K562 (cell line): Measurements from ENCODE around the gene PTPN9. TPM values are rescaled to one million over a fixed set of nuclear protein-coding genes. Genes with fewer than 3 reads are reported as not detected.

Experiments
- BCOR ChIP-seq: fragments of 450-650 bp; IDR thresholded peaks from 2 replicates; pipeline ENCODE4 v1.6.1; 2016
- BRD9 ChIP-seq: fragments of 450-650 bp; IDR thresholded peaks from 2 replicates; pipeline ENCODE4 v1.6.1; 2018; ENCODE audit warnings: low read depth; ENCODE audit not compliant: partially characterized antibody
- CBX1 ChIP-seq: sonication (generic); IDR thresholded peaks from 2 replicates; pipeline ENCODE4 v1.6.1; 2016; ENCODE audit warnings: antibody characterized with exemption, low read depth, mild to moderate bottlenecking
- ILF3 ChIP-seq: fragments of 450-650 bp; IDR thresholded peaks from 2 replicates; pipeline ENCODE4 v1.6.1; 2018; ENCODE audit warnings: antibody characterized with exemption, mild to moderate bottlenecking, moderate library complexity, borderline replicate concordance
- MTA1 ChIP-seq: fragments of 450-650 bp; IDR thresholded peaks from 2 replicates; pipeline ENCODE4 v1.6.1; 2017; ENCODE audit warnings: borderline replicate concordance
- POLR2H ChIP-seq: IDR thresholded peaks from 2 replicates; pipeline ENCODE4 v1.6.1; 2016; ENCODE audit warnings: missing genetic modification characterization, low read depth, mild to moderate bottlenecking, control low read depth, missing compliant biosample characterization, moderate library complexity
- SETDB1 ChIP-seq: IDR thresholded peaks from one replicate; pipeline ENCODE4 v1.6.1; 2012; ENCODE audit warnings: low read length, control low read depth, inconsistent platforms
- SMAD4 ChIP-seq: fragments of 250-450 bp; sonication (Bioruptor Pico); conservative IDR thresholded peaks from 2 replicates; pipeline ENCODE4 v1.8.0; 2021; ENCODE audit warnings: inconsistent platforms, mild to moderate bottlenecking, moderate library complexity
- SOX6 ChIP-seq: fragments of 450-650 bp; IDR thresholded peaks from 2 replicates; pipeline ENCODE4 v1.6.1; 2014; ENCODE audit warnings: mild to moderate bottlenecking
- U2AF2 ChIP-seq: fragments of 200-400 bp; formaldehyde crosslinking; optimal IDR thresholded peaks from 2 replicates; pipeline ENCODE3; 2017; ENCODE audit warnings: low read depth, mild to moderate bottlenecking, low read length
- ZNF23 ChIP-seq: fragments of 250-450 bp; sonication (Bioruptor Pico); IDR thresholded peaks from 2 replicates; pipeline ENCODE4 v1.4.0; 2020; ENCODE audit warnings: mild to moderate bottlenecking
- ZNF3 ChIP-seq: fragments of 250-450 bp; sonication (Bioruptor Pico); IDR thresholded peaks from 2 replicates; pipeline ENCODE4 v1.5.0; 2021; ENCODE audit warnings: mild to moderate bottlenecking, moderate library complexity
- ZNF324 ChIP-seq: fragments of 250-450 bp; sonication (Bioruptor Pico); IDR thresholded peaks from 2 replicates; pipeline ENCODE4 v1.4.0; 2020; ENCODE audit warnings: mild to moderate bottlenecking
- polyA plus RNA-seq, 8 experiments: library from polyadenylated mRNA; depleted of rRNA in 4 of 8; stranded (reverse) in 5 of 8; unstranded in 3 of 8; fragments of >200 nt; fragmentation: Nextera tagmentation in 2 of 8; fragmentation: Illumina TruSeq in 1 of 8; extraction: Ambion mirVana in 2 of 8; extraction: Trizol in 1 of 8; gene quantifications; 2 replicates each; pipeline versions ENCODE4 v1.2.1 to v1.2.3, GENCODE V29; 2011 to 2014; ENCODE audit warnings: inconsistent platforms in 1 of 8, missing spikeins in 1 of 8
- total RNA-seq, 7 experiments: library from RNA; depleted of rRNA in 6 of 7; stranded (reverse); fragments of >200 nt in 6 of 7; fragmentation: Illumina TruSeq in 2 of 7; extraction: Trizol in 2 of 7; gene quantifications; 2 replicates each; pipeline versions ENCODE4 v1.2.1 to v1.2.3, GENCODE V29; 2011 to 2021; ENCODE audit warnings: low replicate concordance in 1 of 7
- TF ChIP-seq, protein P1 (sequence below): fragments of 250-450 bp; sonication (Bioruptor Pico); IDR thresholded peaks from 2 replicates; pipeline ENCODE4 v1.8.0; 2021; ENCODE audit warnings: moderate library complexity, mild to moderate bottlenecking, inconsistent platforms
- TF ChIP-seq, protein P2 (sequence below): sonication (generic); formaldehyde crosslinking; IDR thresholded peaks from 2 replicates; pipeline ENCODE4 v1.5.0; 2020; ENCODE audit warnings: missing genetic modification reagents
- TF ChIP-seq, protein P3 (sequence below): fragments of 450-650 bp; IDR thresholded peaks from 2 replicates; pipeline ENCODE4 v1.6.1; 2017; ENCODE audit warnings: antibody characterized with exemption, mild to moderate bottlenecking
- TF ChIP-seq, protein P4 (sequence below): fragments of 250-450 bp; sonication (Bioruptor Pico); IDR thresholded peaks from 2 replicates; pipeline ENCODE4 v1.5.0; 2021
- TF ChIP-seq, protein P5 (sequence below), 2 experiments: IDR thresholded peaks; 2 replicates each; pipeline ENCODE4 v1.6.1; 2011; ENCODE audit warnings: borderline replicate concordance in 1 of 2, control low read depth in 1 of 2, low read depth in 1 of 2, low read length in 1 of 2, mild to moderate bottlenecking in 1 of 2, mixed read lengths in 1 of 2, moderate library complexity in 1 of 2; ENCODE audit not compliant: insufficient read depth in 1 of 2, insufficient read length in 1 of 2, poor library complexity in 1 of 2, severe bottlenecking in 1 of 2; ENCODE audit errors: extremely low read depth in 1 of 2
- TF ChIP-seq, protein P6 (sequence below): fragments of 450-650 bp; formaldehyde crosslinking; IDR thresholded peaks from 2 replicates; pipeline ENCODE4 v1.4.0; 2020; ENCODE audit warnings: mild to moderate bottlenecking

Gene PTPN9
- total and polyA plus RNA-seq, 9 of the 15 experiments (the other 6 are each of a cell fraction or from before 2014, with no cell fraction given) = 5.0 to 24.0 (median 14.2) TPM

DNA sequence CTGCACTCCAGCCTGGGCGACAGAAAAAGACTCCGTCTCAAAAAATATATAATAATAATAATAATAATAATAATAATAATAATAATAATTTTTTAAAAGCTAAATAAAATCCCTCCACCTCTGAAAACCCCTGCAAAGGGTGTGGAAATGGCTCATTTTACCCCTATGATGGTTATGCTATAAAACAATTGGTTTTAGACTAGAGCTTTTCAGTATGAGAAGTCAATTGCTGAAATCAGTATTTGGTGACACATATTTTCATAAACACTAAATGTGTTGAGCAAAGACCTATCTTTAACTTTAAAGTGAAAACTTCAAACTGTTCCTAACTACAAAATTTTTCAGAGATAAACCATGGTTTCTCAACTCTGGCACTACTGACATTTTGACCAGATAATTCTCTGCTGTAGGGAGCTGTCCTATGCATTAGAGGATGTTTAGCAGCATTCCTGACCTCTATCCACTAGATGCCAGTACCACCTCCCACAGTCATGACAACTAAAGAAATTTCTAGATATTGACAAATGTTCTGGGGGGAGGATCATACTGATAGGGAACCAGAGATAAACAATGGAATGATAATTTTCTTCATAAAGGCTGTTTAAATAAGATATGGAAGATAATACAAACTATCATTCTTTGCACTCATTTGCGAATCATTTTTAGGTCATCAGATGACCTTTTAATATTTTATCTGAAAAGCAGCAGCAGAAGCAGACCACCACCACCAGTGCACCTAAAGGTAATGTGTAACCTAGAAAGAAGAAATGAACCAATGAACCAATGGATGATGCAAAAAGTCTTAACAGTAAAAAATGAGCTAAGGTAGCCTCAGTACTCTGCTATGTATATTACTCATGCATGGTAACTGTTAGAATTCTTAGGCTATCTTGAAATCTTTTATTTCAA, 13.8 kb downstream of the PTPN9 start (continued):
- TF ChIP-seq ZNF324 (CRISPR knock-in tag) = no peak
- no peak for TF ChIP-seq SMAD4
- TF ChIP-seq, protein P1, sequence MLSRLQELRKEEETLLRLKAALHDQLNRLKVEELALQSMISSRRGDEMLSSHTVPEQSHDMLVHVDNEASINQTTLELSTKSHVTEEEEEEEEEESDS (CRISPR knock-in tag) = no peak
- TF ChIP-seq, protein P2, sequence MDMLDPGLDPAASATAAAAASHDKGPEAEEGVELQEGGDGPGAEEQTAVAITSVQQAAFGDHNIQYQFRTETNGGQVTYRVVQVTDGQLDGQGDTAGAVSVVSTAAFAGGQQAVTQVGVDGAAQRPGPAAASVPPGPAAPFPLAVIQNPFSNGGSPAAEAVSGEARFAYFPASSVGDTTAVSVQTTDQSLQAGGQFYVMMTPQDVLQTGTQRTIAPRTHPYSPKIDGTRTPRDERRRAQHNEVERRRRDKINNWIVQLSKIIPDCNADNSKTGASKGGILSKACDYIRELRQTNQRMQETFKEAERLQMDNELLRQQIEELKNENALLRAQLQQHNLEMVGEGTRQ (CRISPR knock-in tag) = no peak
- no peak for TF ChIP-seq BCOR
- TF ChIP-seq CBX1 = no peak
- no peak for TF ChIP-seq BRD9
- TF ChIP-seq, protein P3, sequence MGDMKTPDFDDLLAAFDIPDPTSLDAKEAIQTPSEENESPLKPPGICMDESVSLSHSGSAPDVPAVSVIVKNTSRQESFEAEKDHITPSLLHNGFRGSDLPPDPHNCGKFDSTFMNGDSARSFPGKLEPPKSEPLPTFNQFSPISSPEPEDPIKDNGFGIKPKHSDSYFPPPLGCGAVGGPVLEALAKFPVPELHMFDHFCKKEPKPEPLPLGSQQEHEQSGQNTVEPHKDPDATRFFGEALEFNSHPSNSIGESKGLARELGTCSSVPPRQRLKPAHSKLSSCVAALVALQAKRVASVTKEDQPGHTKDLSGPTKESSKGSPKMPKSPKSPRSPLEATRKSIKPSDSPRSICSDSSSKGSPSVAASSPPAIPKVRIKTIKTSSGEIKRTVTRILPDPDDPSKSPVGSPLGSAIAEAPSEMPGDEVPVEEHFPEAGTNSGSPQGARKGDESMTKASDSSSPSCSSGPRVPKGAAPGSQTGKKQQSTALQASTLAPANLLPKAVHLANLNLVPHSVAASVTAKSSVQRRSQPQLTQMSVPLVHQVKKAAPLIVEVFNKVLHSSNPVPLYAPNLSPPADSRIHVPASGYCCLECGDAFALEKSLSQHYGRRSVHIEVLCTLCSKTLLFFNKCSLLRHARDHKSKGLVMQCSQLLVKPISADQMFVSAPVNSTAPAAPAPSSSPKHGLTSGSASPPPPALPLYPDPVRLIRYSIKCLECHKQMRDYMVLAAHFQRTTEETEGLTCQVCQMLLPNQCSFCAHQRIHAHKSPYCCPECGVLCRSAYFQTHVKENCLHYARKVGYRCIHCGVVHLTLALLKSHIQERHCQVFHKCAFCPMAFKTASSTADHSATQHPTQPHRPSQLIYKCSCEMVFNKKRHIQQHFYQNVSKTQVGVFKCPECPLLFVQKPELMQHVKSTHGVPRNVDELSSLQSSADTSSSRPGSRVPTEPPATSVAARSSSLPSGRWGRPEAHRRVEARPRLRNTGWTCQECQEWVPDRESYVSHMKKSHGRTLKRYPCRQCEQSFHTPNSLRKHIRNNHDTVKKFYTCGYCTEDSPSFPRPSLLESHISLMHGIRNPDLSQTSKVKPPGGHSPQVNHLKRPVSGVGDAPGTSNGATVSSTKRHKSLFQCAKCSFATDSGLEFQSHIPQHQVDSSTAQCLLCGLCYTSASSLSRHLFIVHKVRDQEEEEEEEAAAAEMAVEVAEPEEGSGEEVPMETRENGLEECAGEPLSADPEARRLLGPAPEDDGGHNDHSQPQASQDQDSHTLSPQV = no peak
- TF ChIP-seq POLR2H (tag) = 0 out of 2 replicates have a peak, but pooled peaks have one; percentile 36
- TF ChIP-seq, protein P4, sequence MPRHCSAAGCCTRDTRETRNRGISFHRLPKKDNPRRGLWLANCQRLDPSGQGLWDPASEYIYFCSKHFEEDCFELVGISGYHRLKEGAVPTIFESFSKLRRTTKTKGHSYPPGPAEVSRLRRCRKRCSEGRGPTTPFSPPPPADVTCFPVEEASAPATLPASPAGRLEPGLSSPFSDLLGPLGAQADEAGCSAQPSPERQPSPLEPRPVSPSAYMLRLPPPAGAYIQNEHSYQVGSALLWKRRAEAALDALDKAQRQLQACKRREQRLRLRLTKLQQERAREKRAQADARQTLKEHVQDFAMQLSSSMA = no peak
- TF ChIP-seq MTA1 = 0 out of 2 replicates have a peak, but pooled peaks have one; percentile 18
- no peak for TF ChIP-seq ILF3
- no peak for TF ChIP-seq SETDB1
- peak; percentile 79 for TF ChIP-seq SOX6
- TF ChIP-seq ZNF3 (CRISPR knock-in tag) = no peak
- TF ChIP-seq ZNF23 (CRISPR knock-in tag) = no peak
- TF ChIP-seq, protein P5, sequence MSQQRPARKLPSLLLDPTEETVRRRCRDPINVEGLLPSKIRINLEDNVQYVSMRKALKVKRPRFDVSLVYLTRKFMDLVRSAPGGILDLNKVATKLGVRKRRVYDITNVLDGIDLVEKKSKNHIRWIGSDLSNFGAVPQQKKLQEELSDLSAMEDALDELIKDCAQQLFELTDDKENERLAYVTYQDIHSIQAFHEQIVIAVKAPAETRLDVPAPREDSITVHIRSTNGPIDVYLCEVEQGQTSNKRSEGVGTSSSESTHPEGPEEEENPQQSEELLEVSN (IDR thresholded peaks at IDR 0.05; ENCODE audit: borderline replicate concordance in 1 of 2, extremely low read depth in 1 of 2, insufficient read depth in 1 of 2, insufficient read length in 1 of 2, low read depth in 1 of 2, low read length in 1 of 2, poor library complexity in 1 of 2, severe bottlenecking in 1 of 2) = no peak
- no peak for TF ChIP-seq U2AF2
- TF ChIP-seq, protein P6, sequence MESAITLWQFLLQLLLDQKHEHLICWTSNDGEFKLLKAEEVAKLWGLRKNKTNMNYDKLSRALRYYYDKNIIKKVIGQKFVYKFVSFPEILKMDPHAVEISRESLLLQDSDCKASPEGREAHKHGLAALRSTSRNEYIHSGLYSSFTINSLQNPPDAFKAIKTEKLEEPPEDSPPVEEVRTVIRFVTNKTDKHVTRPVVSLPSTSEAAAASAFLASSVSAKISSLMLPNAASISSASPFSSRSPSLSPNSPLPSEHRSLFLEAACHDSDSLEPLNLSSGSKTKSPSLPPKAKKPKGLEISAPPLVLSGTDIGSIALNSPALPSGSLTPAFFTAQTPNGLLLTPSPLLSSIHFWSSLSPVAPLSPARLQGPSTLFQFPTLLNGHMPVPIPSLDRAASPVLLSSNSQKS (CRISPR knock-in tag) = no peak
